MG63 (cell line): ENCODE results near the gene POLR1H. TPM values are rescaled to one million over a fixed set of nuclear protein-coding genes. Genes with fewer than 3 reads are reported as not detected.
"Not testable (repeated sequence)": the region's sequence is repeated elsewhere in the genome, so short reads cannot be mapped to it uniquely, and the experiment has no call there.

Experiments
- DNase-seq: peaks from one replicate; pipeline ENCODE4 v3.0.0-alpha.2; 2020
- H3K27me3 ChIP-seq: fragments of 250-450 bp; sonication (Bioruptor Pico); 2 replicates; pipeline ENCODE4 v1.5.1; 2020; ENCODE audit warnings: mild to moderate bottlenecking, moderate library complexity
- H3K36me3 ChIP-seq: fragments of 250-450 bp; sonication (Bioruptor Pico); 2 replicates; pipeline ENCODE4 v1.5.1; 2020; ENCODE audit warnings: mild to moderate bottlenecking, moderate library complexity
- H3K4me3 ChIP-seq: fragments of 250-450 bp; sonication (Bioruptor Pico); 2 replicates; pipeline ENCODE4 v1.5.1; 2020; ENCODE audit warnings: mild to moderate bottlenecking, moderate library complexity
- H3K9me3 ChIP-seq: fragments of 250-450 bp; sonication (Bioruptor Pico); 2 replicates; pipeline ENCODE4 v1.5.1; 2020; ENCODE audit warnings: mild to moderate bottlenecking, moderate library complexity
- total RNA-seq: library from RNA; depleted of rRNA; stranded (reverse); fragments of >200 nt; shearing (Covaris generic); gene quantifications from 2 replicates; pipeline ENCODE4 v1.2.3, GENCODE V29; 2014; ENCODE audit warnings: low replicate concordance; rRNA removed

The POLR1H gene, protein sequence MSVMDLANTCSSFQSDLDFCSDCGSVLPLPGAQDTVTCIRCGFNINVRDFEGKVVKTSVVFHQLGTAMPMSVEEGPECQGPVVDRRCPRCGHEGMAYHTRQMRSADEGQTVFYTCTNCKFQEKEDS
- total RNA-seq = 24.3 and 32.9 TPM in 2 replicates

DNA sequence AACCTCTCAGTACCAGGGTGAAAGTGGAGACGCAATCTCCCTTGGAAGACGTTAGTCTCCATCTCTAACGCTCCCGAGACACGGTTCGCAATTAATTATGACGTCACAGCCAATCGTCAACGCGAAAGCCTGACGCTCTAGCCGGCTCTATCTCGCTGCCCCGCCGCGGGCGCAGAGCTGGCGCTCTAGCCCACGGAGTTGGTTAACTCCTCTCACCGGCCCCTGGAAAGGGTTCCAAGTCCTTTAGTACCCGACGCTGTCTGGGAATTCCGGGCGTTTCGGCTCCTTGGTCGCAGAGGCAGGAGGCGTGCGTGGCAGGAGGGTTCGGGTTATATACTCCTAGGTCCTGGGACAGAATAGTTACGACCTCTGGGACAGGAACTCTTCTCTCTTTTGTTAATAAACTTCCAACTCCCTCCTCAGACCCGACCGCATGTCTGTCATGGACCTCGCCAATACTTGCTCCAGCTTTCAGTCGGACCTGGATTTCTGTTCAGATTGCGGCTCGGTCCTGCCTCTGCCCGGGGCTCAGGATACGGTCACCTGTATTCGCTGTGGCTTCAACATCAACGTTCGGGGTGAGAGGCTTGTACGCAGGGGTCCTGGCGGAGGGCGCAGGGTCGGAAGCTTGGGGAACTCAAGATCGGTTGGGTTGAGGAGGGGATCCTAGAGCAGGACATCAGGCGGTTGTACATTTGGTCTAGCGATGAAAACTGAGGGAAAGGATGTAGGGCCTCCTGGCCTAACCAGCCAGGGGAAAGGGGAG is at the start of gene POLR1H:
Gene POLR1H, plus strand, starts transcription at position 174 of the 766 bp plus-strand sequence. Its CDS starts 260 bp downstream, at position 434.
- Histone ChIP-seq H3K36me3 (peaks cover 13% of the 10 kb centered on the region; the same call in 1 of the 2 replicates), H3K27me3 (no peaks in the 10 kb centered on the region), H3K4me3 (peak within 1 kb of the TSS; percentile 87), H3K9me3 (no peaks in the 10 kb centered on the region)
- peak; percentile 91 for DNase-seq

GRCh38 chr6:30013291-30013922 is 47.7 kb upstream of the POLR1H start:
- H3K36me3 ChIP-seq = no peaks in the 10 kb centered on the region
- H3K9me3 ChIP-seq = no peaks in the 10 kb centered on the region
- no peak for DNase-seq
- no peaks in the 10 kb centered on the region for H3K27me3 ChIP-seq
- H3K4me3 ChIP-seq = no peak overlapping the region

DNA sequence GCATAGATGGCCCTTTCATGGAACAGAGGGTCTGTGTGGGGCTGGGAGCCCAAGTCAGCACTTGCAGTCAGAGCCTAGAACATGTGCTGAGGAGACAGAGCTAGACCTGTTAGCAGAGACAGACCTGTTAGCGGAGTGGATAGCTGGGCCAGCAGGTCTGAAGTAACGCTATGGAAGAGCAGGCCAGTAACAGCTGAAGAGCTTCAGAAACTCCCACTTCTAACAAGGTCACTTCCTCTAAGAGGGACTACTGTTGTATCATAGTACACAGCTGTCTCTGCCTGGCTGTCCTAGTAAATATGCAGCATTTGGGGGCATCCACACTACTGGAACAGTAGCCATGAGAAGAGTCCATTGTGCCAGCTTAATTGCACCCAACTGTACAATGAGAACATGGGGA is 41.2 kb upstream of the POLR1H start:
- H3K27me3 ChIP-seq = no peaks in the 10 kb centered on the region
- no peak for DNase-seq
- no peak overlapping the region for H3K4me3 ChIP-seq
- H3K9me3 ChIP-seq = no peaks in the 10 kb centered on the region
- H3K36me3 ChIP-seq = no peaks in the 10 kb centered on the region

DNA sequence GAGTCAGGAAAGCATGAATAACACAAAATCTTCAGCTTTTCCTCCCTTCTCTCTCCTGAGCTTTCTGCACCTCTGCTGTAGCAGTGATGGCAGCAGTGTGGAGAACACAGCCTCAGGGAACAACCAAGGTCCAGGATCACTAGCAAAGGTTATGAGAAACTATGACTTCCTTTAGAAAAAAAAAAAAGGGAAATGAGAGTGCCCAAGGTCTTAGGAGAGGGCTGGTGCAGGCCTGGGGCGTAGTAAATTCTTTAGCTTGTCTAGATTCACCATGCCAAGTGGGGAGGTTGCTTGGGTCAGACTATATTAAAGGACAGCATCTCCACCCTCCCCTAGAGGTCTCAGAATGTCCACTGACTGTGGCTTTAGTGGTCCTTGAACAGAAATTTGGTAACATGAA is 40.4 kb upstream of the POLR1H start:
- no peak for DNase-seq
- H3K9me3 ChIP-seq = no peaks in the 10 kb centered on the region
- no peaks in the 10 kb centered on the region for H3K27me3 ChIP-seq
- H3K4me3 ChIP-seq = no peak overlapping the region
- no peaks in the 10 kb centered on the region for H3K36me3 ChIP-seq

- Histone ChIP-seq H3K36me3 (no peaks in the 10 kb centered on the region), H3K27me3 (no peaks in the 10 kb centered on the region), H3K9me3 (no peaks in the 10 kb centered on the region), H3K4me3 (no peak overlapping the region)
- no peak for DNase-seq
Observed at GRCh38 chr6:30022189-30022588, 38.9 kb upstream of the POLR1H start.

DNA sequence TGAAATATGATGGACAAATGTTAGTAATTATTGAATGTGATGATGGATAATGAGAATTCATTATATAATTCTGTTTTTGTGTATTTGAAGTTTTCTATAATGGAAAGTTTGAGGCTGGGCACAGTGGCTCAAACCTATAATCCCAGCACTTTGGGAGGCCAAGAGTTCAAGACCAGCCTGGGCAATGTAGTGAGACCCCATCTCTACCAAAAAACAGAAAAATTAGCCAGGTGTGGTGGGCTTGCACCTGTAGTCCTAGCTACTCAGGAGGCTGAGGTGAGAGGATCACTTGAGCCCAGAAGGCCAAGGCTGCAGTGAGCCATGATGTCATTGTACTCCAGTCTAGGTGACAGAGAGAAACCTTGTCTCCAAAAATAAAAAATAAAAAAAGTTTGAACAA is 38.4 kb upstream of the POLR1H start:
- H3K4me3 ChIP-seq, H3K36me3 ChIP-seq, H3K27me3 ChIP-seq, DNase-seq, H3K9me3 ChIP-seq: not testable (repeated sequence)

DNA sequence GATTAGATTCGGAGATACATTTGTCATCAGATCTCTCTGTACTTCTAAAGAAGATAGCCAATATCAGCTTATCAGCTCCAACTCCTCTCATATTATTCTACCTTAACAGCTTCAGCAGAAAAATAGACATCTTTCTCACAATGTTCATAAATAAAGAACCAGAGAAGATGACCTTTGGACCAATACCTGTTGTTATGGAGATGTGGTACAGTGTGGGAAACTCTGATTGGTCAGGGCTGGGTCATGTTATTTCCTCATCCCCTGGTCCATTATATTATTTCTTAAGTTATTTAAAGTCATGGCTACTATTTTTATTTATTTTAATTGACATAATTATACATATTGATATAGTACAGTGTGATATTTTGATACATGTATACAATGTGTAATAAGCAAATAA is 35.9 kb upstream of the POLR1H start:
- Histone ChIP-seq H3K36me3 (no peaks in the 10 kb centered on the region), H3K27me3 (no peaks in the 10 kb centered on the region), H3K4me3 (no peak overlapping the region), H3K9me3 (no peaks in the 10 kb centered on the region)
- DNase-seq = no peak

- H3K4me3 ChIP-seq = no peak overlapping the region
- H3K9me3 ChIP-seq = no peaks in the 10 kb centered on the region
- no peaks in the 10 kb centered on the region for H3K36me3 ChIP-seq
- no peaks in the 10 kb centered on the region for H3K27me3 ChIP-seq
- no peak for DNase-seq
Observed at GRCh38 chr6:30029588-30029987, 31.5 kb upstream of the POLR1H start.

DNA sequence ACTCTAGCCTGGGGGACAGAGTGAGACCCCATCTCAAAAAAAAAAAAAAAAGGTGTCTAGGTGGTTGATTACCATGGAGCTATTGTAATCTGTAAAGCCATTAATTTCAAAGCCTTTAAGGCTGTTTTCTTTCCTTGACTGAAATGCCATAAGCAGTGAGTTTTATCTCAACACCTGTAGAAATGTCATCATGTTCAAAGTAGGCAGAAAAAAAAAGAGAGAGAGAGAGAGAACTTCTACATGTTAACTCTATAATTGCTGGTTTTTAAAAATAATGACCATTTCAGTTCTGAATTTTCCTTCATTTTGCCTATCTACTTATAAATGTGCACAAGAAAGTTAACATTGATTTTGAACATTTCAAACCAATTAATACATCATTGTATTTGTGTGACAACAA is 29.7 kb upstream of the POLR1H start:
- no peaks in the 10 kb centered on the region for H3K27me3 ChIP-seq
- no peak for DNase-seq
- H3K4me3 ChIP-seq = no peak overlapping the region
- no peaks in the 10 kb centered on the region for H3K9me3 ChIP-seq
- no peaks in the 10 kb centered on the region for H3K36me3 ChIP-seq

DNA sequence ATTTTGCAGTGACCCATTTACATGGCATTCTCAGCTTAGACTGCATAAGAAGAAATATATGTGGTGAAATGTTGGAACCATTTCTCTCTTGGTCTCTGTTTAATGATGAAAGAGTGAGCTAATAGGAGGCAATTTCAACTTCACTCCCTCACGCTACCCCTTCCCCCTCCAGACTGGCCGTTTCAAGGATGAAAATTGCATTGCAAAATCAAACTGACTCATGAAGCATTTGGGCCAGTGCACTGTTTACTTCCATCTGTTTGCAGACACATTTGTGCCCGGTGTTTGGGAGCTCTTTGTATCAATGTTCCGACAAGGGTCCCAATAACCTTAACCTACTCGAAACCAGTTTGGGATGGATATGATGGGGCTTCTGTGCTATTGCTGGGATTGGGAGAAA is 27.6 kb upstream of the POLR1H start:
- H3K36me3 ChIP-seq, H3K9me3 ChIP-seq, H3K4me3 ChIP-seq, H3K27me3 ChIP-seq: not testable (repeated sequence)
- peak; percentile 36 for DNase-seq

- H3K9me3 ChIP-seq = no peaks in the 10 kb centered on the region
- no peaks in the 10 kb centered on the region for H3K36me3 ChIP-seq
- no peak for DNase-seq
- no peak overlapping the region for H3K4me3 ChIP-seq
- no peaks in the 10 kb centered on the region for H3K27me3 ChIP-seq
Observed at GRCh38 chr6:30035784-30036183, 25.3 kb upstream of the POLR1H start.

- no peaks in the 10 kb centered on the region for H3K9me3 ChIP-seq
- H3K4me3 ChIP-seq = no peak overlapping the region
- H3K36me3 ChIP-seq = no peaks in the 10 kb centered on the region
- no peaks in the 10 kb centered on the region for H3K27me3 ChIP-seq
- no peak for DNase-seq
Observed at GRCh38 chr6:30037182-30037788, 23.8 kb upstream of the POLR1H start.

- Histone ChIP-seq H3K4me3 (no peak overlapping the region), H3K27me3 (no peaks in the 10 kb centered on the region), H3K9me3 (no peaks in the 10 kb centered on the region), H3K36me3 (no peaks in the 10 kb centered on the region)
- DNase-seq = no peak
Observed at GRCh38 chr6:30041221-30041620, 19.8 kb upstream of the POLR1H start.

DNA sequence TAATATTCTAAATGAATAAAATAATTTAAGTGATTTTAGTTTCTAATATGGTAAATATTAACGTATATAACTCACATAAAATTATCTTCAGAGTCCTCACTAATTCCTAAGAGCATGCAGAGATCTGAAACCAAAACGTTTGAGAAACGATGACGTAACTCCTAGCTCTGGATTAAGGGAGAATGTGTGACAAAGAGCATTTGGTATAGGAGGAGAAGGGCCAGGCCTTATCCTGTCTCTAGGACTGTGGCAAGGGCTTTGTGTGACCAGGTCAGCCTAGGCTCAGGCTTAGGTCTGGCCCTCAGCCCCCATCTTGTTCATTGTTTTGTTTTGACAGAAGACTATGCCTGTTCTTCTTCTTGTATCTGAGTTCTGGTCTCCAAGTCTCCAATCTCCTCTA is 19.2 kb upstream of the POLR1H start:
- no peak for DNase-seq
- no peaks in the 10 kb centered on the region for H3K27me3 ChIP-seq
- H3K9me3 ChIP-seq = no peaks in the 10 kb centered on the region
- H3K4me3 ChIP-seq = no peak overlapping the region
- no peaks in the 10 kb centered on the region for H3K36me3 ChIP-seq

DNA sequence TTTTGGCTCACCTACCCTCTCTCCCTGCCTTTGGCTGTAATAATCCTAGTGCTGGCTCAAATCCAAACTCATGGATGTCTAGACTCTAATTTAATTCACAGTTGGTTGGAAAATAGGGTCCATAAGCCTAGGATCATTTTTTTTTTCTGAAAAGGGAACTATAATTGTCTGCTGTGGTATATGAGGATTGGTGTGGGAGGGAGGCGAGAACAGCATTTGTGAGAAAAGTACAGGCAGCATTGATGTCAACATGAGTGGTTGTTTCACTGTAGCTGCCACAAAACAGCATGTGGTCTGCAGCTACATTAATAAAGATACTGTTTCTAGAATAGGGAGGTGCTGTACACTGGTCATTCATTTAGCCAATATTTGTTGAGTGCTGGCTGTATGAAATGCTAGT is 18.6 kb upstream of the POLR1H start:
- no peaks in the 10 kb centered on the region for H3K36me3 ChIP-seq
- no peaks in the 10 kb centered on the region for H3K27me3 ChIP-seq
- DNase-seq = no peak
- no peaks in the 10 kb centered on the region for H3K9me3 ChIP-seq
- H3K4me3 ChIP-seq = no peak overlapping the region

DNA sequence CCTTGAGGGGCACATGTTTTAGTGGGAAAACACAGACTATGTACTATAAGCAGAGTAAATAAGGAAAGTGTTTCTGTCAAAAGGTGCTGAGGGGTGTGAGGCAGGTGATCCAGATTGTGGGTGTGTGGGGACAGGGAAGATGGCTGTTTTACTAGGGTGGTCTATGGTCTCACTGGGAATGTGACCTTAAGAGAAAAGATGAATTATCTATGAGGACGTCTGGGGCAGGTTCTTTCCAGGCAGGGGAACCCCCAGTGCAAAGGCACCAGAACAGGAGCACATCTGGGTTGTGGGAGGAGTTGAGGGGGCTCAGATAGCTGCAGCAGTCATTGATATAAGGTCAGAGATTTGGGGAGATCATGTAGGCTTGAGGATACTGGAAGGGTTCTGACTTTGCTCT is 18.2 kb upstream of the POLR1H start:
- no peaks in the 10 kb centered on the region for H3K27me3 ChIP-seq
- no peak overlapping the region for H3K4me3 ChIP-seq
- H3K9me3 ChIP-seq = no peaks in the 10 kb centered on the region
- DNase-seq = no peak
- no peaks in the 10 kb centered on the region for H3K36me3 ChIP-seq

GRCh38 chr6:30043744-30044143 is 17.3 kb upstream of the POLR1H start:
- Histone ChIP-seq H3K27me3 (no peaks in the 10 kb centered on the region), H3K36me3 (no peaks in the 10 kb centered on the region), H3K9me3 (no peaks in the 10 kb centered on the region), H3K4me3 (no peak overlapping the region)
- DNase-seq = no peak
